Measurements from ENCODE around the gene CRBN.

The CRBN gene

GRCh38 chr3:3141939-3142338, 37.6 kb downstream of the CRBN start:
- Mint-ChIP-seq H3K4me1 (peaks cover 37% of the 10 kb centered on the region), H3K36me3 (peaks cover 100% of the 10 kb centered on the region), H3K27ac (peak overlapping the region; percentile 27), H3K9me3 (no peaks in the 10 kb centered on the region), H3K4me3 (no peak overlapping the region)
- DNase-seq (ENCODE audit: low spot score in 2 of 2) (no peak), ATAC-seq (peak; percentile 91)

GRCh38 chr3:3137526-3137925, 42.0 kb downstream of the CRBN start:
- DNase-seq (ENCODE audit: low spot score in 2 of 2), result no peak
- Mint-ChIP-seq H3K36me3 (peaks cover 99% of the 10 kb centered on the region), H3K9me3 (no peaks in the 10 kb centered on the region), H3K27ac (peak overlapping the region; percentile 62), H3K4me3 (no peak overlapping the region), H3K4me1 (peaks cover 61% of the 10 kb centered on the region)
- no peak for ATAC-seq

GRCh38 chr3:3134750-3135448, 44.6 kb downstream of the CRBN start:
- Mint-ChIP-seq H3K4me3 (peak overlapping the region; percentile 16), H3K27ac (peak overlapping the region; percentile 52), H3K9me3 (no peaks in the 10 kb centered on the region), H3K36me3 (peaks cover 92% of the 10 kb centered on the region), H3K4me1 (peaks cover 53% of the 10 kb centered on the region)
- no peak for DNase-seq (ENCODE audit: low spot score in 2 of 2)
- peak; percentile 89 for ATAC-seq

GRCh38 chr3:3133500-3133899, 46.0 kb downstream of the CRBN start:
- H3K4me1 Mint-ChIP-seq, result peaks cover 53% of the 10 kb centered on the region
- no peak for DNase-seq (ENCODE audit: low spot score in 2 of 2)
- no peak for ATAC-seq
- H3K27ac Mint-ChIP-seq, result peak overlapping the region; percentile 44
- no peak overlapping the region for H3K4me3 Mint-ChIP-seq
- H3K36me3 Mint-ChIP-seq, result peaks cover 92% of the 10 kb centered on the region
- no peaks in the 10 kb centered on the region for H3K9me3 Mint-ChIP-seq

GRCh38 chr3:3129579-3129978, 49.9 kb downstream of the CRBN start:
- peak; percentile 75 for ATAC-seq
- Mint-ChIP-seq H3K36me3 (peaks cover 86% of the 10 kb centered on the region), H3K9me3 (no peaks in the 10 kb centered on the region), H3K4me3 (peak overlapping the region; percentile 98), H3K4me1 (peaks cover 48% of the 10 kb centered on the region), H3K27ac (peak overlapping the region; percentile 100)
- DNase-seq (ENCODE audit: low spot score in 2 of 2), result no peak

GRCh38 chr3:3127432-3128010, 52.0 kb downstream of the CRBN start:
- no peaks in the 10 kb centered on the region for H3K9me3 Mint-ChIP-seq
- H3K4me3 Mint-ChIP-seq, result peak overlapping the region; percentile 98
- ATAC-seq (peak; percentile 69), DNase-seq (ENCODE audit: low spot score in 2 of 2) (peak in 1 of 2 donors; percentile 78)
- peaks cover 43% of the 10 kb centered on the region for H3K4me1 Mint-ChIP-seq
- peaks cover 65% of the 10 kb centered on the region for H3K36me3 Mint-ChIP-seq
- peak overlapping the region; percentile 100 for H3K27ac Mint-ChIP-seq

GRCh38 chr3:3126477-3127431, 52.7 kb downstream of the CRBN start, which contains the start of gene TRNT1:
TRNT1 (plus strand) TSS chr3:3126940; CDS start chr3:3129041, 2,101 bp downstream.
- ATAC-seq (peak; percentile 87), DNase-seq (ENCODE audit: low spot score in 2 of 2) (peak; percentile 94 to 96)
- Mint-ChIP-seq H3K36me3 (peaks cover 63% of the 10 kb centered on the region), H3K4me1 (peaks cover 43% of the 10 kb centered on the region), H3K4me3 (peak within 1 kb of the TSS; percentile 98), H3K27ac (peak within 1 kb of the TSS; percentile 100), H3K9me3 (no peaks in the 10 kb centered on the region)

- peaks cover 57% of the 10 kb centered on the region for H3K36me3 Mint-ChIP-seq
- no peak for ATAC-seq
- H3K4me3 Mint-ChIP-seq, result peak overlapping the region; percentile 98
- no peak for DNase-seq (ENCODE audit: low spot score in 2 of 2)
- peaks cover 43% of the 10 kb centered on the region for H3K4me1 Mint-ChIP-seq
- H3K9me3 Mint-ChIP-seq, result no peaks in the 10 kb centered on the region
- peak overlapping the region; percentile 100 for H3K27ac Mint-ChIP-seq
Measured at GRCh38 chr3:3125977-3126376, 53.5 kb downstream of the CRBN start.

GRCh38 chr3:3119393-3119851, 60.1 kb downstream of the CRBN start:
- H3K9me3 Mint-ChIP-seq, result no peaks in the 10 kb centered on the region
- no peaks in the 10 kb centered on the region for H3K36me3 Mint-ChIP-seq
- H3K4me1 Mint-ChIP-seq, result peaks cover 24% of the 10 kb centered on the region
- peak overlapping the region; percentile 26 for H3K4me3 Mint-ChIP-seq
- ATAC-seq (peak; percentile 98), DNase-seq (ENCODE audit: low spot score in 2 of 2) (peak; percentile 34 to 81)
- peak overlapping the region; percentile 38 for H3K27ac Mint-ChIP-seq

GRCh38 chr3:3117651-3118050, 61.8 kb downstream of the CRBN start:
- no peak for ATAC-seq
- DNase-seq (ENCODE audit: low spot score in 2 of 2), result no peak
- no peaks in the 10 kb centered on the region for H3K9me3 Mint-ChIP-seq
- H3K36me3 Mint-ChIP-seq, result no peaks in the 10 kb centered on the region
- H3K27ac Mint-ChIP-seq, result no peak overlapping the region
- H3K4me3 Mint-ChIP-seq, result no peak overlapping the region
- peaks cover 24% of the 10 kb centered on the region for H3K4me1 Mint-ChIP-seq

- no peak overlapping the region for H3K4me3 Mint-ChIP-seq
- peaks cover 6% of the 10 kb centered on the region for H3K36me3 Mint-ChIP-seq
- peaks cover 42% of the 10 kb centered on the region for H3K4me1 Mint-ChIP-seq
- no peak overlapping the region for H3K27ac Mint-ChIP-seq
- no peaks in the 10 kb centered on the region for H3K9me3 Mint-ChIP-seq
- DNase-seq (ENCODE audit: low spot score in 2 of 2) (no peak), ATAC-seq (peak; percentile 67)
Measured at GRCh38 chr3:3113042-3113709, 66.3 kb downstream of the CRBN start.

GRCh38 chr3:3110749-3111361, 68.6 kb downstream of the CRBN start:
- H3K9me3 Mint-ChIP-seq, result no peaks in the 10 kb centered on the region
- H3K4me3 Mint-ChIP-seq, result peak overlapping the region; percentile 44
- no peak for ATAC-seq
- peaks cover 42% of the 10 kb centered on the region for H3K4me1 Mint-ChIP-seq
- no peak for DNase-seq (ENCODE audit: low spot score in 2 of 2)
- H3K36me3 Mint-ChIP-seq, result peaks cover 6% of the 10 kb centered on the region
- H3K27ac Mint-ChIP-seq, result peak overlapping the region; percentile 93

- Mint-ChIP-seq H3K36me3 (peaks cover 6% of the 10 kb centered on the region), H3K9me3 (no peaks in the 10 kb centered on the region), H3K27ac (peak within 1 kb of the TSS; percentile 93), H3K4me1 (peaks cover 37% of the 10 kb centered on the region), H3K4me3 (peak within 1 kb of the TSS; percentile 44)
- no peak for DNase-seq (ENCODE audit: low spot score in 2 of 2)
- peak; percentile 83 for ATAC-seq
Measured at GRCh38 chr3:3110299-3110630, 69.2 kb downstream of the CRBN start, which contains the start of gene IL5RA. IL5RA (minus strand) TSS chr3:3110374; CDS start chr3:3104984, 5,390 bp downstream.
